Nephron (organoid): ENCODE data around the gene ABCC4.
"Not testable (repeated sequence)": the region's sequence is repeated elsewhere in the genome, so short reads cannot be mapped to it uniquely, and the experiment has no call there.

Experiments used
- H3K27ac Mint-ChIP-seq, 3 experiments: 2 replicates each; pipeline ENCODE4 v1.8.0; 2020; ENCODE audit warnings: mixed read lengths in 3 of 3, mild to moderate bottlenecking in 2 of 3, moderate library complexity in 1 of 3
- H3K27me3 Mint-ChIP-seq: 2 replicates; pipeline ENCODE4 v1.8.0; 2021; ENCODE audit warnings: low read depth, mild to moderate bottlenecking, moderate library complexity, mixed read lengths
- H3K36me3 Mint-ChIP-seq: 2 replicates; pipeline ENCODE4 v1.8.0; 2020; ENCODE audit warnings: low read depth, mixed read lengths
- H3K4me1 Mint-ChIP-seq: 2 replicates; pipeline ENCODE4 v1.8.0; 2020; ENCODE audit warnings: mixed read lengths
- H3K4me3 Mint-ChIP-seq, 3 experiments: 2 replicates each; pipeline ENCODE4 v1.8.0; 2020; ENCODE audit warnings: mild to moderate bottlenecking in 3 of 3, mixed read lengths in 3 of 3, moderate library complexity in 2 of 3
- H3K9me3 Mint-ChIP-seq: 2 replicates; pipeline ENCODE4 v1.8.0; 2020; ENCODE audit warnings: mixed read lengths
- TF ChIP-seq, protein P1 (sequence below), 3 experiments: fragments of 200-600 bp; sonication (generic); IDR thresholded peaks; one replicate each; pipeline ENCODE4 v1.5.0; 2021; ENCODE audit warnings: antibody characterized with exemption in 3 of 3; ENCODE audit not compliant: unreplicated experiment in 3 of 3

The ABCC4 gene

GRCh38 chr13:95279016-95279415 lies 22.2 kb downstream of the ABCC4 start:
- Mint-ChIP-seq H3K9me3 (no peaks in the 10 kb centered on the region), H3K27ac (peak overlapping the region; percentile 25 to 67 (median 30)), H3K27me3 (no peaks in the 10 kb centered on the region), H3K4me1 (peaks cover 32% of the 10 kb centered on the region), H3K4me3 (no peak overlapping the region), H3K36me3 (no peaks in the 10 kb centered on the region)
- TF ChIP-seq, protein P1, sequence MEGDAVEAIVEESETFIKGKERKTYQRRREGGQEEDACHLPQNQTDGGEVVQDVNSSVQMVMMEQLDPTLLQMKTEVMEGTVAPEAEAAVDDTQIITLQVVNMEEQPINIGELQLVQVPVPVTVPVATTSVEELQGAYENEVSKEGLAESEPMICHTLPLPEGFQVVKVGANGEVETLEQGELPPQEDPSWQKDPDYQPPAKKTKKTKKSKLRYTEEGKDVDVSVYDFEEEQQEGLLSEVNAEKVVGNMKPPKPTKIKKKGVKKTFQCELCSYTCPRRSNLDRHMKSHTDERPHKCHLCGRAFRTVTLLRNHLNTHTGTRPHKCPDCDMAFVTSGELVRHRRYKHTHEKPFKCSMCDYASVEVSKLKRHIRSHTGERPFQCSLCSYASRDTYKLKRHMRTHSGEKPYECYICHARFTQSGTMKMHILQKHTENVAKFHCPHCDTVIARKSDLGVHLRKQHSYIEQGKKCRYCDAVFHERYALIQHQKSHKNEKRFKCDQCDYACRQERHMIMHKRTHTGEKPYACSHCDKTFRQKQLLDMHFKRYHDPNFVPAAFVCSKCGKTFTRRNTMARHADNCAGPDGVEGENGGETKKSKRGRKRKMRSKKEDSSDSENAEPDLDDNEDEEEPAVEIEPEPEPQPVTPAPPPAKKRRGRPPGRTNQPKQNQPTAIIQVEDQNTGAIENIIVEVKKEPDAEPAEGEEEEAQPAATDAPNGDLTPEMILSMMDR (IDR thresholded peaks at IDR 0.05; ENCODE audit: unreplicated experiment in 3 of 3): no peak

DNA sequence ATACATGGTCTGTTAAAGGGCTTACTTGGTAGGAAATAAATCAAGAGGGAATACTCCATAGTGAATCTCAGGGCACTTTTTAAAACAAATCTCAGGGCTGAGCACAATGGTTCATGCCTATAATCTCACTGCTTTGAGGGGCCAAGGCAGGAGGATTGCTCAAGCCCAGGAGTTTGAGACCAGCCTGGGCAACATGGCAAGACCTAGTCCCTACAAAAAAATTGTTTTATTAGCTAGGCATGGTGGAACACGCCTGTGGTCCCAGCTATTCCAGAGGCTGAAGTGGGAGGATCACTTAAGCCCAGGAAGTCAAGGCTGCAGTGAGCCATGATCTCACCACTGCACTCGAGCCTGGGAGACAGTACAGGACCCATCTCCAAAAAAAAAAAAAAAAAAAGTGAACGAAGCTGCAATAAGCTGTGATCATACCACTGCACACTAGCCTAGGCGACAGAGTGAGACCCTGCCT lies 25.2 kb downstream of the ABCC4 start:
- TF ChIP-seq, protein P1 (IDR thresholded peaks at IDR 0.05; ENCODE audit: unreplicated experiment in 3 of 3): no peak
- H3K4me1 Mint-ChIP-seq: peaks cover 52% of the 10 kb centered on the region
- no peaks in the 10 kb centered on the region for H3K9me3 Mint-ChIP-seq
- peaks cover 3% of the 10 kb centered on the region for H3K27me3 Mint-ChIP-seq
- no peaks in the 10 kb centered on the region for H3K36me3 Mint-ChIP-seq
- H3K4me3 Mint-ChIP-seq: no peak overlapping the region
- H3K27ac Mint-ChIP-seq: peak overlapping the region; percentile 90 to 93 (median 93)

DNA sequence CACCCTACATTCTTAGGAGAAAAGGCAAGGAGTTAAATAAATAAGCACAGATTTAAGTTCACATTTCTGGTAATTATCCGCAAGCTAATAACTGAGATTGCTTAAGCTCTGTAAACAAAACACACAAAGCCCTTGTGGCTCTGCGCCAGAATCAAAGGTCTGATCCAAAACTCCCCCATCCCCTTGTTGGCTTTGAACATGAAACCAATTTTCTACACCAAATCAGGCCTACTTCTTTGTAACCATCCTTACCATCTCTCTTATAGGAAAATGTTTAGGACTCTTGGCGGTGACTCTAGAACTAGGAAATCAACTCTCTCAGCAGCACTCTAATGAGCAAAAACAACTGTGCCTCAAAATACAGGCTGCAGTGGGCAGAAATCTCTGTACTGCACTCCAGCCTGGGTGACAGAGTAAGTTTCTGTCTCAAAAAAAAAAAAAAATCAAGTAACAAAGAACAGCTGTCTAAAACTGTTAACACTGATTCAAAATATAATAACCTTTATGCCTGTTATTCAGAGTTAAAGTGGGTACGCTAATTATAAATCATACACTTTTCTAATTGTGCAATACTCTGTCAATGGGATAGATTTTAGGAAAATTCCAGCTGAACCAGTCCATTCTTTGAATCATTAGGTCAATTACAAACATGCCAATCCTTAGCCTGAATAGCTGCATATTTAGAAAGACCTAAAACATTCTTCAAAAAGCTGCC lies 25.8 kb downstream of the ABCC4 start:
- no peaks in the 10 kb centered on the region for H3K9me3 Mint-ChIP-seq
- TF ChIP-seq, protein P1 (IDR thresholded peaks at IDR 0.05; ENCODE audit: unreplicated experiment in 3 of 3): no peak
- peak overlapping the region in 1 of 3 experiments; percentile 8 for H3K4me3 Mint-ChIP-seq
- H3K27ac Mint-ChIP-seq: peak overlapping the region; percentile 90 to 93 (median 93)
- no peaks in the 10 kb centered on the region for H3K36me3 Mint-ChIP-seq
- H3K4me1 Mint-ChIP-seq: peaks cover 52% of the 10 kb centered on the region
- peaks cover 3% of the 10 kb centered on the region for H3K27me3 Mint-ChIP-seq

GRCh38 chr13:95273592-95274132 lies 27.6 kb downstream of the ABCC4 start:
- H3K9me3 Mint-ChIP-seq: not testable (repeated sequence)

GRCh38 chr13:95272076-95272475 lies 29.2 kb downstream of the ABCC4 start:
- H3K36me3 Mint-ChIP-seq, H3K9me3 Mint-ChIP-seq, H3K27me3 Mint-ChIP-seq, H3K4me3 Mint-ChIP-seq: not testable (repeated sequence)
- peak overlapping the region; percentile 92 to 99 (median 93) for H3K27ac Mint-ChIP-seq
- H3K4me1 Mint-ChIP-seq: peaks cover 75% of the 10 kb centered on the region

More at GRCh38 chr13:95273592-95274132, 27.6 kb downstream of the ABCC4 start:
- Mint-ChIP-seq H3K4me1 (peaks cover 59% of the 10 kb centered on the region), H3K27ac (peak overlapping the region; percentile 92 to 93 (median 93))
- not testable (repeated sequence) for H3K4me3 Mint-ChIP-seq, H3K27me3 Mint-ChIP-seq, H3K36me3 Mint-ChIP-seq

DNA sequence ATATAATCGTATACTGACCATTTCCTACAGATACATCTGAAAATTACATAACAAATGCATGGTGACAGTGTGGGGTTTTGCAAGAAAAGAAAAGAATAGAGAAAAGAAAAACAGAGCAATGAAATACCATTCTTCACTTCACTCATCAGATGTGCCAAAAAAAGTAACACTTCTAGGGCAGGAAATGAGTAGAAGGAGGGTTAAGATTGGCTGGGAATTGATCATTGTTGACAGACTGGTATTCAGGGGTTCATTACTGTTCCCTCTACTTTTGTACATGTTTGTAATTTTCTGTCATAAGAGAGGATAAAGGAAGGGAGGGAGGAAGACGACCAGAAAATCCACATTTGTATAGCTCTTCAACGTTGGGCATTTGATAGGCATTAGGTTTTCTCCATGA lies 31.5 kb downstream of the ABCC4 start:
- peaks cover 64% of the 10 kb centered on the region for H3K4me1 Mint-ChIP-seq

DNA sequence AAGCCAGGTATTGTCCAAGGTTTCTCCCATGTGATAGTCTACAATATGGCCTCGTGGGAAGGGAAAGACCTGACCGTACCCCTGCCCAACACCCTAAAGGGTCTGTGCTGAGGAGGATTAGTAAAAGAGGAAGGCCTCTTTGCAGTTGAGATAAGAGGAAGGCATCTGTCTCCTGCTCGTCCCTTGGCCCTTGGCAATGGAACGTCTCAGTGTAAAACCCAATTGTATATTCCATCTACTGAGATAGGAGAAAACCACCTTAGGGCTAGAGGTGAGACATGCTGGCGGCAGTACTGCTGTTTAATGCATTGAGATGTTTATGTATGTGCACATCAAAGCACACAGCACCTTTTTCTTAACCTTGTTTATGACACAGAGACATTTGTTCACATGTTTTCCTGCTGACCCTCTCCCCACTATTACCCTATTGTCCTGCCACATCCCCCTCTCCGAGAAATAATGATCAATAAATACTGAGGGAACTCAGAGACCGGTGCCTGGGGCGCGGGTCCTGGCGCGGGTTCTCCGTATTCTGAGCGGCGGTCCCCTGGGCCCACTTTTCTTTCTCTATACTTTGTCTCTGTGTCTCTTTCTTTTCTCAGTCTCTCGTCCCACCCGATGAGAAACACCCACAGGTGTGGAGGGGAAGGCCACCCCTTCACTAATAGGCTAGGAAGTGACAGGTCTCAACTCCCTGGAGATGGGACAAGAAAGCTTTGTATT lies 32.7 kb downstream of the ABCC4 start:
- peaks cover 51% of the 10 kb centered on the region for H3K4me1 Mint-ChIP-seq
- peaks cover 27% of the 10 kb centered on the region for H3K36me3 Mint-ChIP-seq
- peak overlapping the region; percentile 89 to 93 (median 92) for H3K27ac Mint-ChIP-seq
- not testable (repeated sequence) for H3K27me3 Mint-ChIP-seq, H3K4me3 Mint-ChIP-seq
- peaks cover 10% of the 10 kb centered on the region for H3K9me3 Mint-ChIP-seq

More for the DNA sequence above, 31.5 kb downstream of the ABCC4 start:
- TF ChIP-seq, protein P1 (IDR thresholded peaks at IDR 0.05; ENCODE audit: unreplicated experiment in 3 of 3): no peak
- H3K27ac Mint-ChIP-seq: peak overlapping the region; percentile 89 to 93 (median 92)
- H3K4me3 Mint-ChIP-seq: no peak overlapping the region
- H3K27me3 Mint-ChIP-seq: peaks cover 3% of the 10 kb centered on the region
- peaks cover 20% of the 10 kb centered on the region for H3K36me3 Mint-ChIP-seq
- peaks cover 6% of the 10 kb centered on the region for H3K9me3 Mint-ChIP-seq
